HG03469 (cell line): Measurements from ENCODE around the gene SLC25A40.
A peak's percentile ranks its signal among the peaks of the same experiment; 100 is the strongest.
"Not testable (repeated sequence)": the region's sequence is repeated elsewhere in the genome, so short reads cannot be mapped to it uniquely, and the experiment has no call there.

ENCODE experiments used
- ATAC-seq: cut with Tn5 transposase; IDR thresholded peaks from one replicate; pipeline ENCODE4 v1.9.1; 2021; ENCODE audit warnings: mild to moderate bottlenecking, moderate library complexity, moderate number of reproducible peaks; ENCODE audit not compliant: unreplicated experiment

The SLC25A40 gene

DNA sequence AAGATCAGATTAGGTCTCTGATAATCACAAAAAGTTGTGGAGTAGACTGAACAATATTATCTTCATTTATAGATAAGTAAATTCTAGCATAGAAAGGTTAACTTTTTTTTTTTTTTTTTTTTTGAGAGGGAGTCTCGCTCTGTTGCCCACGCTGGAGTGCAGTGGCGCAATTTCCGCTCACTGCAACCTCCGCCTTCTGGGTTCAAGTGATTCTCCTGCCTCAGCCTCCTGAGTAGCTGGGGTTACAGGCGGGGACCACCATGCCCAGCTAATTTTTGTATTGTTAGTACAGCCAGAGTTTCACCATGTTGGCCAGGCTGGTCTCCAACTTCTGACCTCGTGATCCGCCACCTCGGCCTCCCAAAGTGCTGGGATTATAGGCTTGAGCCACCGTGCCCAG, 2.8 kb downstream of the SLC25A40 start:
- ATAC-seq, result not testable (repeated sequence)

DNA sequence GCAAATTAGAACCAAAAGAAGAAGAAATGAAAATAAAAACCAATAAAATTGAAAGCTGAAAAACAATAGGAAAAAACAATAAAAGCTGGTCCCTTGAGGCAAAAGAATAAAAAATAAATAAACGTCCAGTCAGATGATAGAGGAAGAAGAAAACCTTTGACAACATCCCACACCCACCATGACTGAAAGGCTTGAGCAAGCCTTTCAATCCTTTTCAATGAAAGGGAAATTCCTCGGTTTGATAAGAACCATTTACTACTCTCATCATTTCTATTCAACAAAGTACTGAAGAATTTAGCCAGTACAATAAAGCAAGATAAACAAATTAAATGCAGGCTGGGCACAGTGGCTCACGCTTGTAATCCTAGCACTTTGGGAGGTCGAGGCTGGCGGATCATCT, 3.8 kb downstream of the SLC25A40 start:
- ATAC-seq, result no peak

DNA sequence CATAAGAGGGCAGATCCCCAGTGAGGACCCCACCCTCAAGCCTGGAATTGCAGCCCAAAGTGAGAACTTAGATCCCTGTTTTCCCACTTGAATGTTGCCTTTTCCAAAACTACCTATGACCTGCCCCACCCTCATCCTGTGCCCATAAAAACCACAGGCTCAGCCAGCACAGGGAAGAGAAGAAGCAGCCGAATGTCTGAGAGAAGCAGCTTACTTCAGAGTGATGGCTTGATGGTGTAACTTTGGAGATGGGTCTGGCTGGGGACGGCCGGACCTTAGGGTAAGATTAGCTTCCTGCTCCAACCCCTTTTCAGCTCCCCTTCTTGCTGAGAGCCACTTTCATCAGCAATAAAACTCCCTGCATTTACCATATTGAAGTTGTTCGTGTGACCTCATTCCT, 5.7 kb downstream of the SLC25A40 start:
- no peak for ATAC-seq

- not testable (repeated sequence) for ATAC-seq
Observed at GRCh38 chr7:87866533-87866932, 9.6 kb downstream of the SLC25A40 start.

- no peak for ATAC-seq
Observed at GRCh38 chr7:87866089-87866488, 10.1 kb downstream of the SLC25A40 start.

DNA sequence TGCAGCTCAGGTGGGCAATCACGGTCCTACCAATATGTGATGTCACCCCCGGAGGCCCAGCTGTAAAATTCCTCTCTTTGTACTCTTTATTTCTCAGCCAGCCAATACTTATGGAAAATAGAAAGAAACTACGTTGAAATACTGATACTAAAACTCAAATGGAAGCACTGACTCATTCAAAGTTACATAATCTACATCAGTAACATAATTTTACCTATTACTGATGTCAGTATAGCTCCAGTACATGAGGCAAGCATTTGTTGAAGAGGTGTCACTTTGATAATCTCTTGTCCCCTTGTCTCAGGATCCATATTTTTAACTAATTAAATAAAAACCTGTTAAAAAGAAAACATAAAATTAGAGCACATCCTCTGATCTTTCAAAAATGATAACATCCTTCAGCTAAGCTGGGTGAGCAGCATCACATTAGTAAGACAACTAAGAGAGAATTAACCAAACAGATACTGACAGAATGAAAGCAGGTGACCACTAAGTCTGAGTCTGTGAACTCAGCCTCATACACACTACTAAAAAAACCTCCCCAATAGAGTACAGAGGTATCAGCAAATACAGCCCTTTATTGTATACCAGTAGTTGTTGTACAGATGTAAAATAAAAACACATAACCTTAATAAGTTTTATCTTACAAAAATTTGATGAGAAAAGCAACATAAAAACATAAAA, 17.6 kb downstream of the SLC25A40 start:
- no peak for ATAC-seq

GRCh38 chr7:87853237-87853864, 22.8 kb downstream of the SLC25A40 start:
- no peak for ATAC-seq

DNA sequence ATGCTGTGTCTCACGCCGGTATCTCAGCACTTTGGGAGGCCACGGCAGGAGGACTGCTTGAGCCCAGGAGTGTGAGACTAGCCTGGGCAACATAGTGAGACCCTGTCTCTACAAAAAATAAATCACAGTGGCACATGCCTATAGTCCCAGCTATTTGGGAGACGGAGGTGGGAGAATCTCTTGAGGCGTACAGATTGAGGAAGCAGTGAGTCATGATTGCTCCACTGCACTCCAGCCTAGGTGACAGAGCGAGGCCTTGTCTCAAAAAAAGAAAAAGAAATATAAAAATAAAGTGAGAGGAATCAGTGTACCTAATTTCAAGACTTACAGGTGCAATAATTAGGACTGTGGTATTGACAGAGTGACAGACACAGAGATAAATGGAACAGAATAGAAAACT, 23.9 kb downstream of the SLC25A40 start:
- no peak for ATAC-seq

DNA sequence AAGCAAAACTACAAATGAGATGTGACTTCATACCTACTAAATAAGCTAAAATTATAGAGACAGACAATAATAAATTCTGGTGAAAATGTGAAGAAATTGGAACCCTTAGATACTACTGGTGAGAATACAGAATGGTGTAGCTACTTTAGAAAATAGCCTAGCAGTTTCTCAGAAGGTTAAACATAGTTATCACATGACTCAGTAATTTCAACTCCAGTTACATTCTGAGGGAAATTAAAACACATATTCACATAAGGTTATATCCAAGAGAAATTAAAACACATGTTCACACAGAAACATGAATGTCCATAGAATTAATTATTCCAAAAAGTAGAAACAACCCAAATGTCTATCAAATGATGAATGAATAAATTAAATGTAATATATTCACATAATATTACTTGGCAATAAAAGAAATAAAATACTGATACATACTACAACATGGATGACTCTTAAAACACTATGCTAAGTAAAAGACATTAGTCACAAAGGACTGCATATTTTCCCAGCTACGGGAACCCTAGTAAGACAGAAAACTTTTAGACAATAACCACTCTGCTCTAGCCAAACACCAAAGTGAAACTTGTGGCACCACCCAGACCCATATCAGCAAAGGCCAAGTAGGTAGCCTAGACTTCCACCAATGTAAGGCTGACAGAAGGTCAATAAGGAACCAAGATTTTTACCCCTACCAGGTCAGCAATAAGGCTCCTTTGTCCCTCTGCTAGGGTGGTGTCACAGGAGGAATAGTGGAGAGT, 25.1 kb downstream of the SLC25A40 start:
- ATAC-seq, result no peak

DNA sequence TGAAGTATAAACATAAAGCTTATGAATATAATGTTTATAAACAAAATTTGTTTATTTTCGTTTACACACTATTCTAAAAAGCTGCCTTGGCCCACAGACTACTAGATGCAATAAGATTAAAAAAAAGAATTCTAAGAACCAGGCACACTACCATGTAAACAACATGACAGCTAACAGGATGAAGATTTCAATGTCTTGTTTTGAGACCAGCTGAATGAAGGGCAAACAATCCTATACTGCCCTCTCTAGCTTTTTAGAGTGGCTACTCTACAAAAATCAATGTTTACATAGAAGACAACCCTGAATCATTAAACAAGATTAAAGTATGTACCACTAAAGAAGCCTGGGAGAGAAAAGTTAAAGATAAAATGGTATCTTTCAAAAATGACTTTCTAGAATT, 38.6 kb downstream of the SLC25A40 start:
- ATAC-seq, result no peak

DNA sequence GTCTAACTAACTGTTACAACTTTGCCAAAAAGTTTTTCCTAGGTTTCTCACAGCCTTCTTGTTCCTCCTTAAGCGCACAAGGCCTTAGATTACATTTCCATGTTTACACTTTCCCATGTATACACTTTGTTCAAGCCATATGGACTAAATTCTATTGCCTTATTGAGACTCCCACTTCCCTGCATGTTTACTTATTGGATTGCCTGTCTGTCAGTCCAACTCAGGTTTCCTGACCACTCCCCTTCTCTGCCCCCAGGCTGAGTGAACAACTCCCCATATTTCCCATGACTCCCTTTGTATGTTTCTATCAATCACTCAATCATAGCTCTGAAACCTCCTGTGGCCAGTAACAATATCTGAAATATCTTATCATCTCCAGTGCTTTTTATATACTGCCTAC, 43.0 kb downstream of the SLC25A40 start:
- ATAC-seq, result no peak

- no peak for ATAC-seq
Observed at GRCh38 chr7:87831097-87831496, 45.1 kb downstream of the SLC25A40 start.

- not testable (repeated sequence) for ATAC-seq
Observed at GRCh38 chr7:87828383-87828782, 47.8 kb downstream of the SLC25A40 start.

DNA sequence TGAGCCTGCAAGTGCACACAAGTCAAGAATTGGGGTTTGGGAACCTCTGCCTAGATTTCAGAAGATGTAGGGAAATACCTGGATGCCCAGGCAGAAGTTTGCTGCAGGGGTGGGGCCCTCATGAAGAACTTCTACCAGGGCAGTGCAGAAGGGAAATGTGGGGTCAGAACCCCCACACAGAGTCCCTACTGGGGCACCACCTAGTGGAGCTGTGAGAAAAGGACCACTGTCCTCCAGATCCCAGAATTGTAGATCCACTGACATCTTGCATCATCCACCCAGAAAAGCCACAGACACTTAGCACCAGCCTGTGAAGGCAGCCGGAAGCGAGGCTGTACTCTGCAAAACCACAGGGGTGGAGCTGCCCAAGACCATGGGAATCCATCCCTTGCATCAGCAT, 50.8 kb downstream of the SLC25A40 start:
- ATAC-seq, result not testable (repeated sequence)

DNA sequence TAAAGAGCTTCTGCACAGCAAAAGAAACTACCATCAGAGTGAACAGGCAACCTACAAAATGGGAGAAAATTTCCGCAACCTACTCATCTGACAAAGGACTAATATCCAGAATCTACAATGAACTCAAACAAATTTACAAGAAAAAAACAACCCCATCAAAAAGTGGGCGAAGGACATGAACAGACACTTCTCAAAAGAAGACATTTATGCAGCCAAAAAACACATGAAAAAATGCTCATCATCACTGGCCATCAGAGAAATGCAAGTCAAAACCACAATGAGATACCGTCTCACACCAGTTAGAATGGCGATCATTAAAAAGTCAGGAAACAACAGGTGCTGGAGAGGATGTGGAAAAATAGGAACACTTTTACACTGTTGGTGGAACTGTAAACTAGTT, 54.1 kb downstream of the SLC25A40 start:
- not testable (repeated sequence) for ATAC-seq

DNA sequence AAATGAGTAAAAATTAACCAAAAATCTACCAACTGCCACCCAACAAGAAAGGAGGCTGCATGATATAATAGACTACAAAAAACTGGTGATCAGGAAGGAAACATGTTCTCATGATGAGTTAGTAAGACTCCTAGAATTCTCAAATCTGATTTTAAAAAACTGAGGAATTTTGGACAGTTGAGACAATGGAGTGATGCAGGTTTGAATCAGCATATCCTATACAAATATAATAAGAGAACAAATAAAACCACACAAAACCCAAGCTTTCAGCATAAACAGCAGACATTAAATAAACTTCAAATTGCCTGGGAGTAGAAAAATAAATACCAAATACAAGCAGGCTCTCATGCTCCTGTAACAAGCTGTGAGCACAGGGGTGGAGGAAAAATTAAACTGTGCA, 57.8 kb downstream of the SLC25A40 start:
- no peak for ATAC-seq

DNA sequence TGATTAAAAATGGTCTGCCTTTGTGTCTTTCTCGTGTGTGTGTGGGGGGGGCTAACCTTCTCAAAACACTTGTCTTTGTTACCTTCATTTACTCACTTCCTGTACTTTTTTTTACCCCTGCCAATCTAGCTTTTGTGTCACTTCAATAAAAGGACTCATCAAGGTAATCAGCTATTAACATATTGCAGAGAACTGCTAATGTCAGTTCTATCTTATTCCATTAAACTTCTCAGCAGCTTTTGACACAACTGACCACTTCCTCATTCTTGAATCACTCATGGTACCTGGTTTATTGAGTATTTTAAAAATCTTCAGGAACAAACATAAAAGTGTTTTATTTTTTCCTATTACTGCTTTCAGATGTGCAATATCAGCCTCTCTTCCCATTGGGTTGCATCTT, 59.8 kb downstream of the SLC25A40 start:
- ATAC-seq, result no peak

GRCh38 chr7:87810726-87811125, 65.4 kb downstream of the SLC25A40 start:
- no peak for ATAC-seq

DNA sequence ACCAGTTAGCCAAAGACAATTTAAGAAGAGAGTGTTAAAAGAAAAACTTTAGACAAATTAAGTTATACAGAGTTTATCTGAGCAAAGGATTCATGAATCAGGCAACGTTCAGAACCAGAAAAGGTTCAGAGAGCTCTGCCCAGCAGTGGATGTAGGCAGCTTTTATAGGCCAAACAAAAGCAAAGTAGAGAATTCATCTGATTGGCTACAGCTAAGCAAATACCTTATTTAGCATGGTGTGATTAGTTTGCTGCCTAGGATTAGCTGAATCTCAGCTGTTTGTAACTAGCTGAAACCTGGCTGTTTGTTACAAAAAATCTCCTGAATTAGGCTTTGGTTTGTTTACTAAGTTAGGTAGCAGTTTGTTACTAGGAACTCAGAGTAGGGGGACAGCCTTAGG, 66.0 kb downstream of the SLC25A40 start:
- ATAC-seq, result no peak

DNA sequence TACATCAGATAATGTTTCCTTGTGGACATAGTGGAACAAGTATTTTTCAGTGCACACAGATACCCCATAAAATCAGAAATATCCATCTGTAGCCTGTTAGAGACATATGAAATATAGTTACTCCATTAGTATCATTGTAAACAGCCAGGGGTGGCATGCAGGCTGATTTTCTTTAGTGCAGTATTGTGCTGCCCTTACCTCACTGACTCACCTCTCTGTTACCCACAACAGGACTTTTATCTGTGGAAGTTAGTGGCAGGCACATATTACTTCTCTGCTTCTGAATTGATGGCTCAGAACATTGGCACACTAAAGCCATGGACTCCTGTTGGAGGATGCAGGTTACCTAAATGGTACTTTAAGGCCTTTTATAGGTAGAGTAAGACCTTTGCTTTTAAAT, 70.0 kb downstream of the SLC25A40 start:
- ATAC-seq, result no peak

DNA sequence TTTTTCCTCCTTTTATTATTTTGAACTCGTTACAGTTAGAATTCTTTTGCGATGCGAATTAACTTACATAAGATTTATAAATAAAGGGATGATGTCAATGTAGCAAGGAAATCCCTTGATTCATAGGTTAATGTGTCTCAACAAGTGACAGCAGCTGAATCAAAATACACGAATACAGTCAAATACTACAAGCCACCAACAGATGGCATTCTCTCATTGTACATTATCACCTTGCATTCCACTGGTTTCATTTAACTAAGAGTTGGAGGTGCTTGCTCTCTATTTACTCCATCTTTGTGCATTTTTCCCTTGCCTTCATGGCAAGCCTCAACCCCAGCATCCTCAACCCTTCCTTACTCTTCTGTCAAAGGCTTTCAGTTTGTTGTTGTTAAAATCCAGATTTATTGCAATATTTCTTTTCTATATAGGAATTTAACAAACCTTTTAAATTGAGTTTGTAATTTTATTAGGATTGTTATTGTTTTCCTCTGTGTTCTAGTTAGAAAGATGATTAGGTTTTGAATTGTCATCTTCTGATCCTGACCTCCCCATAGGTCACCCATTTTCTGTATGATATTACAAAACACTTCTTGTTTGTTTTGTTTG, 78.3 kb downstream of the SLC25A40 start:
- ATAC-seq, result peak; percentile 91

- no peak for ATAC-seq
Observed at GRCh38 chr7:87797395-87797794, 78.8 kb downstream of the SLC25A40 start.
